DND-41 (cell line): ENCODE measurements around the gene SPDEF.

Experiments
- ATAC-seq: fragments of 200-7000 bp; cut with Tn5 transposase; 3 replicates; pipeline ENCODE4 v1.9.1; 2021; ENCODE audit warnings: low read depth; ENCODE audit not compliant: insufficient read depth
- DNase-seq: peaks from one replicate; pipeline ENCODE4 v3.0.0-alpha.2; 2020
- H2AFZ ChIP-seq: 2 replicates; pipeline ENCODE4 v1.6.0; 2012; ENCODE audit warnings: low read depth, low read length
- H3K27ac ChIP-seq: 2 replicates; pipeline ENCODE4 v1.5.1; 2012; ENCODE audit warnings: low read length, inconsistent platforms
- H3K27me3 ChIP-seq: fragments of 200-600 bp; sonication (generic); 2 replicates; pipeline ENCODE4 v1.6.0; 2012; ENCODE audit warnings: low read length, mild to moderate bottlenecking, inconsistent platforms; ENCODE audit not compliant: insufficient read depth, poor library complexity
- H3K36me3 ChIP-seq: 2 replicates; pipeline ENCODE4 v1.5.1; 2012; ENCODE audit warnings: low read length, inconsistent platforms; ENCODE audit not compliant: insufficient read depth
- H3K4me1 ChIP-seq: 2 replicates; pipeline ENCODE4 v1.5.1; 2012; ENCODE audit warnings: mild to moderate bottlenecking, low read length; ENCODE audit not compliant: insufficient read depth
- H3K4me2 ChIP-seq: 2 replicates; pipeline ENCODE4 v1.6.0; 2012; ENCODE audit warnings: mild to moderate bottlenecking, moderate library complexity, low read length, inconsistent platforms; ENCODE audit not compliant: insufficient read depth
- H3K4me3 ChIP-seq, 2 experiments: fragments of 200-600 bp in 1 of 2; shearing (Covaris generic) in 1 of 2; 2 replicates each; pipeline ENCODE4 v1.5.1; 2012 to 2016; ENCODE audit warnings: inconsistent platforms in 2 of 2, low read length in 2 of 2, mild to moderate bottlenecking in 2 of 2, low read depth in 1 of 2, moderate library complexity in 1 of 2
- H3K79me2 ChIP-seq: 2 replicates; pipeline ENCODE4 v1.6.0; 2012; ENCODE audit warnings: low read length, inconsistent platforms; ENCODE audit not compliant: insufficient read depth
- H3K9ac ChIP-seq: 2 replicates; pipeline ENCODE4 v1.6.0; 2012; ENCODE audit warnings: low read depth, mild to moderate bottlenecking, inconsistent platforms, low read length, moderate library complexity
- H3K9me3 ChIP-seq: 2 replicates; pipeline ENCODE4 v1.5.1; 2012; ENCODE audit warnings: low read length, moderate library complexity, mild to moderate bottlenecking, inconsistent platforms; ENCODE audit not compliant: insufficient read depth, severe bottlenecking
- H4K20me1 ChIP-seq: 2 replicates; pipeline ENCODE4 v1.6.0; 2012; ENCODE audit warnings: low read length; ENCODE audit not compliant: insufficient read depth
- EZH2 ChIP-seq: IDR thresholded peaks from 3 replicates; pipeline ENCODE4 v1.6.1; 2012; ENCODE audit warnings: borderline replicate concordance, low read depth, mild to moderate bottlenecking, moderate library complexity, low read length, inconsistent platforms; ENCODE audit not compliant: severe bottlenecking
- TF ChIP-seq, protein P1 (sequence below): IDR thresholded peaks from 2 replicates; pipeline ENCODE4 v1.5.1; 2012; ENCODE audit warnings: borderline replicate concordance, low read length, moderate library complexity, mild to moderate bottlenecking; ENCODE audit not compliant: poor library complexity, severe bottlenecking; ENCODE audit errors: extremely low read depth

SPDEF gene

DNA sequence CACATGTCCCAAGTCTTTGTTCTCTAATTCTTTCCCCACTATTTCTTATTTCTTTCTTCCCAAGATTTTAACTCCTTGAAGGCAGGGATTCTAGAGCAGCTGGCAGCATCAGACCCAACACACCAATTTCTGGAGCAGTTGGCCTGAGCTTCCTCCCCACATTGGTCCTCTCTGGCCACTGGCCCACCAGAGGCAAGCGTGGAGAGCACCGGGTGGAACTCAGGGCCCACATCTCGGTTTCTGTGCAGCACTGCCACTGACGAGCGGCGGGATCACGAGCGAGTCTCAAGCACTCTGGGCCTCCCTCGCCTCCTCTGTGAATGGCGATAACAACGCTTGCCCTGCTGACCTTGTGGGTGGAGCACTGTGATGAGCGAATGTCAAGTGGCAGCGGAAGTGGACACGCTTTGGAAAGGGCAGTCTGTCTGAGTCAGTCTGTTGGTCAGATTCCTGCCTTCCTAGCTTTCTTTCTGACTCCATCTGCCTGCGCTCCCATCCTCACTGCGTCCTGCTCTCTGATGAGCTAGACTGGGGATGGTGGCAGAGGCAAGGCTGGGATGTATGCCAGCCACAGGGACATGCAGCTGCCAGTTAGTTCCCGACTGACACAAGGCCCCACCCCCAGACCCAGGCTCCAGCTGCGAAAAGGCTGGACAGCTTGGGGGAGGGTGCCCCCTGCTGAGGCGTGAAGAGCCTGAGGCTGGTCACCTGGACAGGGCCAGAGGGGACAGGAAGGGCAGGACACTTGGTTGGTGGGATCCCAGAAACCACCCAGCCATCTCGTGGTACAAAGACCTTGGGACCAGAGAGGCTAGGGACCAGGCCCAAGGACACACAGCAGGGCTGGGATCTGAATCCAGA, 4.5 kb upstream of the SPDEF start:
- Histone ChIP-seq H3K9ac (no peak overlapping the region), H3K4me1 (no peaks in the 10 kb centered on the region), H3K27ac (no peak overlapping the region), H2AFZ (no peak overlapping the region), H3K27me3 (no peaks in the 10 kb centered on the region), H3K9me3 (peaks cover 4% of the 10 kb centered on the region), H3K4me2 (no peak overlapping the region), H4K20me1 (peaks cover 7% of the 10 kb centered on the region; the same call in 1 of the 2 replicates), H3K36me3 (no peaks in the 10 kb centered on the region), H3K4me3 (no peak overlapping the region), H3K79me2 (no peaks in the 10 kb centered on the region)
- no peak for TF ChIP-seq EZH2
- TF ChIP-seq, protein P1, sequence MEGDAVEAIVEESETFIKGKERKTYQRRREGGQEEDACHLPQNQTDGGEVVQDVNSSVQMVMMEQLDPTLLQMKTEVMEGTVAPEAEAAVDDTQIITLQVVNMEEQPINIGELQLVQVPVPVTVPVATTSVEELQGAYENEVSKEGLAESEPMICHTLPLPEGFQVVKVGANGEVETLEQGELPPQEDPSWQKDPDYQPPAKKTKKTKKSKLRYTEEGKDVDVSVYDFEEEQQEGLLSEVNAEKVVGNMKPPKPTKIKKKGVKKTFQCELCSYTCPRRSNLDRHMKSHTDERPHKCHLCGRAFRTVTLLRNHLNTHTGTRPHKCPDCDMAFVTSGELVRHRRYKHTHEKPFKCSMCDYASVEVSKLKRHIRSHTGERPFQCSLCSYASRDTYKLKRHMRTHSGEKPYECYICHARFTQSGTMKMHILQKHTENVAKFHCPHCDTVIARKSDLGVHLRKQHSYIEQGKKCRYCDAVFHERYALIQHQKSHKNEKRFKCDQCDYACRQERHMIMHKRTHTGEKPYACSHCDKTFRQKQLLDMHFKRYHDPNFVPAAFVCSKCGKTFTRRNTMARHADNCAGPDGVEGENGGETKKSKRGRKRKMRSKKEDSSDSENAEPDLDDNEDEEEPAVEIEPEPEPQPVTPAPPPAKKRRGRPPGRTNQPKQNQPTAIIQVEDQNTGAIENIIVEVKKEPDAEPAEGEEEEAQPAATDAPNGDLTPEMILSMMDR: peak; percentile 7
- ATAC-seq (no peak), DNase-seq (no peak)

DNA sequence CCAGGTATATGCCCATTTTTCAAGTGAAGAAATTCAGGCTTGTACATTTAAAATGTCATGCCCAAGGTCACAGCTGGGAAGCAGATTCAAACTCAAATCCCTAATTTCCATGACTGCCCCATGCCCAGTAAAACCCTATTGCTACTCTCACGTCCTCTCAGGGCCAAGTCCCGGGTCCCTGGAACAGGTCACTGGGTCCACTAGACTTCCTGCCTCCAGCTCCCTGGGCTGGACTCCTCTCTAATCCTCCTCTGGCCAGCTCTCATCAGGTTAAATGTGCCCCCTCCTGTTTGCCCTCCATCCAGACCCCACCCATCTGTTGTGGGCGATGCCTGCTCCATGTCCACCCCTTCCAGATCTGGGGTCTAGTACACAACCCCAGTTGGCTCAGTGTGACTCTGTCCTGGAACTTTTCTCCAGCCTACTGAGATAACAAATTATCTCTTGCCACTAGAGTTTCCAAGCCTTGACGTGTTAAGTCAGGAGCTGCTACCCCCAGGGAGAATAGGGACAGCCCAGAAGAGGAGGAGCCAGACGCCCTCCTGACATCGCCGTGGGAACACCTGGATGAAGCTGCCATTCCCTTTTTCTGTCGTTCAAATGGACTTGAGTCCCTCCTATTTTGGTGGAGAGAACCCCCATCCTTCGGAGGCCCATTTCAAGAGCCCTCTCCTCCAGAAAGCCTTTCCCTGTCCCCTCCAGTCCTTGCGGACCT, 3.7 kb upstream of the SPDEF start:
- Histone ChIP-seq H4K20me1 (peaks cover 7% of the 10 kb centered on the region; the same call in 1 of the 2 replicates), H3K4me3 (no peak overlapping the region), H3K36me3 (no peaks in the 10 kb centered on the region), H2AFZ (no peak overlapping the region), H3K27ac (no peak overlapping the region), H3K79me2 (no peaks in the 10 kb centered on the region), H3K9me3 (peaks cover 4% of the 10 kb centered on the region), H3K4me2 (no peak overlapping the region), H3K4me1 (no peaks in the 10 kb centered on the region), H3K9ac (no peak overlapping the region), H3K27me3 (no peaks in the 10 kb centered on the region)
- DNase-seq (no peak), ATAC-seq (no peak)
- TF ChIP-seq, protein P1: no peak
- no peak for TF ChIP-seq EZH2

DNA sequence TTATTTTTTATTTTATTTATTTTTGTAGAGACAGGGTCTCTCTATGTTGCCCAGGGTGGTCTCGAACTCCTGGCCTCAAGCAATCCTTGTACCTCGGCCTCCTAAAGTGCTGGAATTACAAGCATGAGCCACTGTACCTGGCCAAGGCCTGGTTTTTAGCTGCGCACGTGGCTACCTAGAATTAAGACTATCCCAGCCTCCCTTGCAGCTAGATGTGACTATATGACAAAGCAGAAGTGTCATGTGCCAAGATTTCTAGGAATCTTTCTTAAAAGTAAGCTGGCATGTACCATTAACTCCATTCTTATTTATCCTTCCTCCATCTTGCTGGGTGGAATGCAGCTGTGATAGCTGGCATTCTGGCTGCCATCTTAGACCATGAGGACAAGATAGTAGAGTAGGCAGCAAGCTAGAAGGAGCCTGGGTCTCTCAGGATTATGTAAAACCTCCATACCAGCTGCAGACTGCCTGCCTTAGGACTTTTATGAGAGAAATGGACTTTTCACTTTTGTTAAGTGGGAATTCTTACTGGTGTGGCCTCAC, 2.1 kb upstream of the SPDEF start:
- H3K36me3 ChIP-seq: no peaks in the 10 kb centered on the region
- no peak for DNase-seq
- no peak overlapping the region for H3K27ac ChIP-seq
- no peak for ATAC-seq
- H3K9ac ChIP-seq: no peak overlapping the region
- TF ChIP-seq, protein P1: no peak
- TF ChIP-seq EZH2: no peak
- H3K4me3 ChIP-seq: no peak overlapping the region
- H3K9me3 ChIP-seq: peaks cover 4% of the 10 kb centered on the region
- no peaks in the 10 kb centered on the region for H3K27me3 ChIP-seq
- no peaks in the 10 kb centered on the region for H3K79me2 ChIP-seq
- H4K20me1 ChIP-seq: peaks cover 8% of the 10 kb centered on the region; the same call in 1 of the 2 replicates
- H3K4me2 ChIP-seq: no peak overlapping the region
- H2AFZ ChIP-seq: no peak overlapping the region
- H3K4me1 ChIP-seq: no peaks in the 10 kb centered on the region
